C4-2B (cell line): ENCODE results near the gene OPN5.

Experiments used
- ZFX ChIP-seq: fragments of 450-650 bp; IDR thresholded peaks from 2 replicates; pipeline ENCODE4 v1.6.1; 2017
- TF ChIP-seq, protein P1 (sequence below): fragments of 450-650 bp; conservative IDR thresholded peaks from 2 replicates; pipeline ENCODE4 v1.5.1; 2017; ENCODE audit warnings: mild to moderate bottlenecking

DNA sequence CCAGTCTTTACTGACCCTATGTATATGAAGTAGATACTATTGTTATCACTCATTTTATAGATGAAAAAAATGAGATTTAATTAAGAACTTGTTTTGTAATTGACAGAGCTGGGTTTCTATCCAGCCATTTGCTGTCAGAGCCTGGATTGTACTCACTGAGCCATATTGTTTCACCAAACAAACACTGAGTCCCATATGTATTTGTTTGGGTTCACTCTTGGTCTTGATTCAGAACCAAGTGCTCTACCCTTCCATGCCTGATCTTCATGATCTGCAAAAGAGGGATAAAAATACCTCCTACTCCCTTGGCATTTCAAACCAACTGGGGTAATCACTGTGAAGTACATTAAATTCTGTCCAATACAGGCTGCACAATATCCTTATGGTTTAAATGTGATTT, 52.4 kb downstream of the OPN5 start:
- TF ChIP-seq, protein P1, sequence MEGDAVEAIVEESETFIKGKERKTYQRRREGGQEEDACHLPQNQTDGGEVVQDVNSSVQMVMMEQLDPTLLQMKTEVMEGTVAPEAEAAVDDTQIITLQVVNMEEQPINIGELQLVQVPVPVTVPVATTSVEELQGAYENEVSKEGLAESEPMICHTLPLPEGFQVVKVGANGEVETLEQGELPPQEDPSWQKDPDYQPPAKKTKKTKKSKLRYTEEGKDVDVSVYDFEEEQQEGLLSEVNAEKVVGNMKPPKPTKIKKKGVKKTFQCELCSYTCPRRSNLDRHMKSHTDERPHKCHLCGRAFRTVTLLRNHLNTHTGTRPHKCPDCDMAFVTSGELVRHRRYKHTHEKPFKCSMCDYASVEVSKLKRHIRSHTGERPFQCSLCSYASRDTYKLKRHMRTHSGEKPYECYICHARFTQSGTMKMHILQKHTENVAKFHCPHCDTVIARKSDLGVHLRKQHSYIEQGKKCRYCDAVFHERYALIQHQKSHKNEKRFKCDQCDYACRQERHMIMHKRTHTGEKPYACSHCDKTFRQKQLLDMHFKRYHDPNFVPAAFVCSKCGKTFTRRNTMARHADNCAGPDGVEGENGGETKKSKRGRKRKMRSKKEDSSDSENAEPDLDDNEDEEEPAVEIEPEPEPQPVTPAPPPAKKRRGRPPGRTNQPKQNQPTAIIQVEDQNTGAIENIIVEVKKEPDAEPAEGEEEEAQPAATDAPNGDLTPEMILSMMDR, result no peak
- no peak for TF ChIP-seq ZFX
